ENCODE measurements around the gene TENM4.

- TF ChIP-seq CTCF (IDR thresholded peaks at IDR 0.05; ENCODE audit: low read depth, low read length, missing input control) (no peak), NR2F2 (IDR thresholded peaks at IDR 0.05) (no peak), YY1 (IDR thresholded peaks at IDR 0.05) (no peak), REST (IDR thresholded peaks at IDR 0.05) (no peak), HNF4A (conservative IDR thresholded peaks at IDR 0.05) (no peak), MAX (IDR thresholded peaks at IDR 0.05) (no peak), ATF3 (IDR thresholded peaks at IDR 0.05) (no peak), GABPA (IDR thresholded peaks at IDR 0.05 in 1 of 2, conservative IDR thresholded peaks at IDR 0.05 in 1 of 2) (no peak), SP1 (IDR thresholded peaks at IDR 0.05) (no peak), FOXA1 (IDR thresholded peaks at IDR 0.05) (no peak), RAD21 (IDR thresholded peaks at IDR 0.05) (no peak), EGR1 (IDR thresholded peaks at IDR 0.05; ENCODE audit: low read depth in 2 of 2) (no peak), ZBTB33 (IDR thresholded peaks at IDR 0.05) (no peak)
These were observed 128.0 kb downstream of the TENM4 start for GRCh38 chr11:79312617-79313529.
